Measurements from ENCODE around the gene FKBP15.
"Not testable (repeated sequence)": the region's sequence is repeated elsewhere in the genome, so short reads cannot be mapped to it uniquely, and the experiment has no call there.

Gene FKBP15

GRCh38 chr9:113149561-113149960 lies 71.5 kb downstream of the FKBP15 start:
- DNase-seq (ENCODE audit: low read depth) = not testable (repeated sequence)

GRCh38 chr9:113148781-113149510 lies 72.1 kb downstream of the FKBP15 start:
- DNase-seq (ENCODE audit: low read depth) = no peak

GRCh38 chr9:113148372-113148705 lies 72.7 kb downstream of the FKBP15 start:
- no peak for DNase-seq (ENCODE audit: low read depth)

- no peak for DNase-seq (ENCODE audit: low read depth)
Observed at GRCh38 chr9:113143432-113144227, 77.4 kb downstream of the FKBP15 start.

- DNase-seq (ENCODE audit: low read depth) = not testable (repeated sequence)
Observed at GRCh38 chr9:113140896-113141295, 80.2 kb downstream of the FKBP15 start.

- no peak for DNase-seq (ENCODE audit: low read depth)
Observed at GRCh38 chr9:113139953-113140352, 81.1 kb downstream of the FKBP15 start.

- DNase-seq (ENCODE audit: low read depth) = no peak
Observed at GRCh38 chr9:113139225-113139829, 81.8 kb downstream of the FKBP15 start.

- DNase-seq (ENCODE audit: low read depth) = no peak
Observed at GRCh38 chr9:113138760-113139159, 82.3 kb downstream of the FKBP15 start.

GRCh38 chr9:113137196-113138168 lies 83.6 kb downstream of the FKBP15 start:
- no peak for DNase-seq (ENCODE audit: low read depth)

GRCh38 chr9:113131689-113132151 lies 89.4 kb downstream of the FKBP15 start:
- DNase-seq (ENCODE audit: low read depth) = no peak

- no peak for DNase-seq (ENCODE audit: low read depth)
Observed at GRCh38 chr9:113129884-113130283, 91.2 kb downstream of the FKBP15 start.

GRCh38 chr9:113129466-113129865 lies 91.6 kb downstream of the FKBP15 start:
- no peak for DNase-seq (ENCODE audit: low read depth)

- no peak for DNase-seq (ENCODE audit: low read depth)
Observed at GRCh38 chr9:113125386-113126035, 95.6 kb downstream of the FKBP15 start.

- DNase-seq (ENCODE audit: low read depth) = not testable (repeated sequence)
Observed at GRCh38 chr9:113118829-113119228, 102.2 kb downstream of the FKBP15 start.
